ENCODE results near the gene ZNF512B. TPM values are rescaled to one million over a fixed set of nuclear protein-coding genes. Genes with fewer than 3 reads are reported as not detected.

Gene ZNF512B
- total RNA-seq, 2 donors from 2014 or later = 23.7 to 26.8 TPM

DNA sequence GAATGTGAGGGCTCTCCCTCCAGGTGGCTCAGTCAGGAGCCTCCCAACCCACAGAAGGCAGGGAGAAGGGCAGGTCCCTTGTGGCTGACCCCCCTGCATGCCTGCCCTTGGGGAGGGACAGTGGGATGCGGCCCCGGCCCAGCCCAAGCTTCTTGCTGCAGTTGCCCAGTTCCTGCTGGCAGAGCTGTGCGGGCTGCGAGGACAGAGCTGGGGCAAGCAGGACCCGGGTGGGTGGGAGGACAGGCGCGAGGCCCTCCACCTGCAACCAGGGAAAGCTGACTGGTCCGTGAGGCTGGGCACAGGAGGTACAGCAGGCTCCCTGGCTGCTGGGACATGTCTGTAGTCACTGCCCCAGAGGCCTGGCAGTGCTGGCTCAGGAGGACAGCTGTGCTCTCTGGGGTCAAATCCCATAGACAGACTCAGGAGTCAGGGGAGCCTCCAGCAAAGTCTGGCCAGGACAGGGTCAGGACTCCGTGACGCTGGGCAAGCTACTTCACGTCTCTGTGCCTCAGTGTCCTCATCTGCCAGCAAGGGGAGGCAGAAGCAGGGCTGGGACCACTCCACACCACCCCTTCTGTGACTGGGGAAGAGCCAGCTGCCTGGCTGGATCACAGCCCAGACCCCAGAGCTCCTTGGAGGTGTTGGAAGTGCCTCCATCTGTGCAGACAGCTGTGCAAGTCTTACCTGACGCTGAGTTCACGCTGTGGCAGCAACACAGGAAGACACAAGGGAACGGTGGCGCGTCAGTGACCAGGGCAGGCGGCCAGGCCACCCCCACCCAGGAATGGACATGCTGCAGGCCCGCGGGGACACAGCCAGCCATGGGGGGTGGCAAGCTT lies 26.5 kb downstream of the ZNF512B start:
- Histone ChIP-seq H3K9ac (ENCODE audit: extremely low read depth, low read length, poor library complexity, severe bottlenecking) (no peak overlapping the region), H3K9me3 (ENCODE audit: control insufficient read depth, low read length) (no peaks in the 10 kb centered on the region), H3K36me3 (ENCODE audit: control insufficient read depth, insufficient read depth, low read length) (peaks cover 20% of the 10 kb centered on the region), H3K27me3 (ENCODE audit: control insufficient read depth, insufficient read depth, low read length, poor library complexity, severe bottlenecking) (no peaks in the 10 kb centered on the region), H3K4me3 (ENCODE audit: low read length) (no peak overlapping the region), H3K27ac (ENCODE audit: low read depth, low read length) (peak overlapping the region; percentile 57), H3K4me1 (ENCODE audit: control insufficient read depth, insufficient read depth, low read length) (no peaks in the 10 kb centered on the region)
- no peaks in the 10 kb centered on the region for H3K27me3 Mint-ChIP-seq (ENCODE audit: insufficient read depth)
- no peak overlapping the region for H3K27ac Mint-ChIP-seq
- no peak overlapping the region for H3K4me3 Mint-ChIP-seq
- no peaks in the 10 kb centered on the region for H3K4me1 Mint-ChIP-seq
- 96 to 98% methylated on average over 15 to 19 of the region's 19 CpGs for WGBS, 2 experiments (ENCODE audit: insufficient coverage in 1 of 2, insufficient read length in 1 of 2)
- peaks cover 1% of the 10 kb centered on the region for H3K9me3 Mint-ChIP-seq
- DNase-seq = no peak
- H3K36me3 Mint-ChIP-seq (ENCODE audit: low read depth) = peaks cover 17% of the 10 kb centered on the region
- TF ChIP-seq, protein P1, sequence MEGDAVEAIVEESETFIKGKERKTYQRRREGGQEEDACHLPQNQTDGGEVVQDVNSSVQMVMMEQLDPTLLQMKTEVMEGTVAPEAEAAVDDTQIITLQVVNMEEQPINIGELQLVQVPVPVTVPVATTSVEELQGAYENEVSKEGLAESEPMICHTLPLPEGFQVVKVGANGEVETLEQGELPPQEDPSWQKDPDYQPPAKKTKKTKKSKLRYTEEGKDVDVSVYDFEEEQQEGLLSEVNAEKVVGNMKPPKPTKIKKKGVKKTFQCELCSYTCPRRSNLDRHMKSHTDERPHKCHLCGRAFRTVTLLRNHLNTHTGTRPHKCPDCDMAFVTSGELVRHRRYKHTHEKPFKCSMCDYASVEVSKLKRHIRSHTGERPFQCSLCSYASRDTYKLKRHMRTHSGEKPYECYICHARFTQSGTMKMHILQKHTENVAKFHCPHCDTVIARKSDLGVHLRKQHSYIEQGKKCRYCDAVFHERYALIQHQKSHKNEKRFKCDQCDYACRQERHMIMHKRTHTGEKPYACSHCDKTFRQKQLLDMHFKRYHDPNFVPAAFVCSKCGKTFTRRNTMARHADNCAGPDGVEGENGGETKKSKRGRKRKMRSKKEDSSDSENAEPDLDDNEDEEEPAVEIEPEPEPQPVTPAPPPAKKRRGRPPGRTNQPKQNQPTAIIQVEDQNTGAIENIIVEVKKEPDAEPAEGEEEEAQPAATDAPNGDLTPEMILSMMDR (conservative IDR thresholded peaks at IDR 0.05) = no peak

GRCh38 chr20:63942250-63942951 lies 27.3 kb downstream of the ZNF512B start:
- H3K4me3 ChIP-seq (ENCODE audit: low read length) = no peak overlapping the region
- no peak overlapping the region for H3K4me3 Mint-ChIP-seq

DNA sequence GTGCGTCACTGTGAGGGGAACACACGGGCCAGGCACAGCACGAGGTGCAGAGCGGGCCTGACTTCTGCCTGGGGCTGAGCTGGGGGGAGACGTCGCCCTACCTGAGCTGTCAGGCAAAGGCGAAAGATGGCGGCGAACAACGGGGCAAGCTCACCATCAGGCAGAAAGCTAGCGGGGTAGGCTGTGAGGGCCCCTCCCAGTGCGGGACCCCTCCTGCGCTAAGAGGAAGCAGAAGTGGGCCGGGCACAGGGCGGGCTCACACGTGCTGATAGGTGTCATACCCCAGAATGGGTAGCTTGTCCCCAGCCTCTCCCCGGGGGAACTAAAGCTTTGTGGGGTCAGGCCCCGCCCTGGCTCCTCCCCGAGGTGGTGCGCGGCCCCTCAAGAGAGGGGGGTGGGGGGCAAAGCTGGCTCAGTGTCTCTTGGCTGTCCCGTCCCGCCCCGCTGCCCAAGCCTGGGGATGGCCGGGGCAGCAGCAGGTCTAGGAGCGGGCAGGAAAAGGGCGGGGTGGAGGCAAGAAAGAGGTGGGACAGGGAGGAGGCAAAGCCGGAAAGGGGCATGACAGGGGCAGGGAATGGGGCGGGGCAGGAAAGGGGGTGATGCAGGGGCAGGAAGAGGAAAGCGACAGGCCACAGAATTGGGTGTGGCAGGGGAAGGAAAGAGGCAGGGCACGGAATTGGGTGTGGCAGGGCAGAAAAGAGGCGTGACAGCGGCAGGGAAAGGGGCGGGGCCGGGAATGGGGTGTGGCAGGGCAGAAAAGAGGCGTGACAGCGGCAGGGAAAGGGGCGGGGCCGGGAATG lies 28.2 kb downstream of the ZNF512B start:
- no peaks in the 10 kb centered on the region for H3K27me3 ChIP-seq (ENCODE audit: control insufficient read depth, insufficient read depth, low read length, poor library complexity, severe bottlenecking)
- no peaks in the 10 kb centered on the region for H3K4me1 ChIP-seq (ENCODE audit: control insufficient read depth, insufficient read depth, low read length)
- peak; percentile 97 for DNase-seq
- H3K9me3 ChIP-seq (ENCODE audit: control insufficient read depth, low read length) = no peaks in the 10 kb centered on the region
- WGBS, 2 experiments (ENCODE audit: insufficient coverage in 1 of 2, insufficient read length in 1 of 2) = 96% methylated on average over 15 to 30 of the region's 39 CpGs
- Mint-ChIP-seq H3K4me1 (no peaks in the 10 kb centered on the region), H3K27me3 (ENCODE audit: insufficient read depth) (no peaks in the 10 kb centered on the region), H3K27ac (no peak overlapping the region), H3K9me3 (no peaks in the 10 kb centered on the region), H3K36me3 (ENCODE audit: low read depth) (peaks cover 17% of the 10 kb centered on the region), H3K4me3 (no peak overlapping the region)
- H3K27ac ChIP-seq (ENCODE audit: low read depth, low read length) = no peak overlapping the region
- TF ChIP-seq, protein P1 (conservative IDR thresholded peaks at IDR 0.05) = no peak
- no peak overlapping the region for H3K9ac ChIP-seq (ENCODE audit: extremely low read depth, low read length, poor library complexity, severe bottlenecking)
- peaks cover 29% of the 10 kb centered on the region for H3K36me3 ChIP-seq (ENCODE audit: control insufficient read depth, insufficient read depth, low read length)
- H3K4me3 ChIP-seq (ENCODE audit: low read length) = no peak overlapping the region

More at GRCh38 chr20:63942250-63942951, 27.3 kb downstream of the ZNF512B start:
- peak overlapping the region; percentile 57 for H3K27ac ChIP-seq (ENCODE audit: low read depth, low read length)
- peak; percentile 91 for DNase-seq
- WGBS, 2 experiments (ENCODE audit: insufficient coverage in 1 of 2, insufficient read length in 1 of 2) = 84 to 86% methylated on average over 16 to 29 of the region's 30 CpGs
- H3K27me3 ChIP-seq (ENCODE audit: control insufficient read depth, insufficient read depth, low read length, poor library complexity, severe bottlenecking) = no peaks in the 10 kb centered on the region
- no peaks in the 10 kb centered on the region for H3K4me1 ChIP-seq (ENCODE audit: control insufficient read depth, insufficient read depth, low read length)
- H3K4me1 Mint-ChIP-seq = no peaks in the 10 kb centered on the region
- TF ChIP-seq, protein P1 (conservative IDR thresholded peaks at IDR 0.05) = no peak
- H3K27me3 Mint-ChIP-seq (ENCODE audit: insufficient read depth) = no peaks in the 10 kb centered on the region
- no peak overlapping the region for H3K27ac Mint-ChIP-seq
- no peak overlapping the region for H3K9ac ChIP-seq (ENCODE audit: extremely low read depth, low read length, poor library complexity, severe bottlenecking)
- peaks cover 17% of the 10 kb centered on the region for H3K36me3 Mint-ChIP-seq (ENCODE audit: low read depth)
- H3K9me3 ChIP-seq (ENCODE audit: control insufficient read depth, low read length) = no peaks in the 10 kb centered on the region
- peaks cover 27% of the 10 kb centered on the region for H3K36me3 ChIP-seq (ENCODE audit: control insufficient read depth, insufficient read depth, low read length)
- no peaks in the 10 kb centered on the region for H3K9me3 Mint-ChIP-seq

Measured in endodermal cell (in vitro differentiated cells).